ENCODE results near the gene SLC38A4. TPM values are rescaled to one million over a fixed set of nuclear protein-coding genes. Genes with fewer than 3 reads are reported as not detected.

The SLC38A4 gene
- total and polyA plus RNA-seq, 2 donors: 1.2 to 2.4 TPM

GRCh38 chr12:46788072-46788887, 37.5 kb downstream of the SLC38A4 start:
- no peak for DNase-seq (ENCODE audit: low read depth in 6 of 9, low spot score in 9 of 9)
- no peak overlapping the region for H3K27ac ChIP-seq (ENCODE audit: low read depth in 1 of 2, low read length in 1 of 2)
- no peaks in the 10 kb centered on the region for H3K27me3 ChIP-seq (ENCODE audit: control insufficient read depth in 2 of 2, insufficient read depth in 1 of 2, low read length in 1 of 2)
- H3K4me1 ChIP-seq (ENCODE audit: control insufficient read depth in 2 of 2, insufficient read depth in 2 of 2, low read length in 2 of 2): no peaks in the 10 kb centered on the region
- H3K4me3 ChIP-seq (ENCODE audit: low read length in 2 of 2): no peak overlapping the region
- no peaks in the 10 kb centered on the region for H3K9me3 ChIP-seq (ENCODE audit: control insufficient read depth in 2 of 2, insufficient read depth in 1 of 2, low read length in 1 of 2)
- WGBS: 92% methylated on average over 5 of the region's 5 CpGs
- H3K36me3 ChIP-seq (ENCODE audit: control insufficient read depth in 2 of 2, insufficient read depth in 2 of 2, low read length in 1 of 2): no peaks in the 10 kb centered on the region

- no peak overlapping the region for H3K4me3 ChIP-seq (ENCODE audit: low read length in 2 of 2)
- no peak overlapping the region for H3K27ac ChIP-seq (ENCODE audit: low read depth in 1 of 2, low read length in 1 of 2)
- no peaks in the 10 kb centered on the region for H3K27me3 ChIP-seq (ENCODE audit: control insufficient read depth in 2 of 2, insufficient read depth in 1 of 2, low read length in 1 of 2)
- H3K4me1 ChIP-seq (ENCODE audit: control insufficient read depth in 2 of 2, insufficient read depth in 2 of 2, low read length in 2 of 2): no peaks in the 10 kb centered on the region
- DNase-seq (ENCODE audit: low read depth in 6 of 9, low spot score in 9 of 9): no peak
- no peaks in the 10 kb centered on the region for H3K36me3 ChIP-seq (ENCODE audit: control insufficient read depth in 2 of 2, insufficient read depth in 2 of 2, low read length in 1 of 2)
- 98% methylated on average over 5 of the region's 5 CpGs for WGBS
- H3K9me3 ChIP-seq (ENCODE audit: control insufficient read depth in 2 of 2, insufficient read depth in 1 of 2, low read length in 1 of 2): no peaks in the 10 kb centered on the region
Observed at GRCh38 chr12:46787496-46788055, 38.2 kb downstream of the SLC38A4 start.

- no peak overlapping the region for H3K27ac ChIP-seq (ENCODE audit: low read depth in 1 of 2, low read length in 1 of 2)
- no peak for DNase-seq (ENCODE audit: low read depth in 6 of 9, low spot score in 9 of 9)
- no peaks in the 10 kb centered on the region for H3K27me3 ChIP-seq (ENCODE audit: control insufficient read depth in 2 of 2, insufficient read depth in 1 of 2, low read length in 1 of 2)
- no peak overlapping the region for H3K4me3 ChIP-seq (ENCODE audit: low read length in 2 of 2)
- WGBS: 98% methylated on average over 3 of the region's 3 CpGs
- H3K4me1 ChIP-seq (ENCODE audit: control insufficient read depth in 2 of 2, insufficient read depth in 2 of 2, low read length in 2 of 2): no peaks in the 10 kb centered on the region
- H3K36me3 ChIP-seq (ENCODE audit: control insufficient read depth in 2 of 2, insufficient read depth in 2 of 2, low read length in 1 of 2): no peaks in the 10 kb centered on the region
- no peaks in the 10 kb centered on the region for H3K9me3 ChIP-seq (ENCODE audit: control insufficient read depth in 2 of 2, insufficient read depth in 1 of 2, low read length in 1 of 2)
Observed at GRCh38 chr12:46786774-46787173, 39.0 kb downstream of the SLC38A4 start.

- DNase-seq (ENCODE audit: low read depth in 6 of 9, low spot score in 9 of 9): no peak
- WGBS: 94% methylated on average over 3 of the region's 3 CpGs
- H3K36me3 ChIP-seq (ENCODE audit: control insufficient read depth in 2 of 2, insufficient read depth in 2 of 2, low read length in 1 of 2): no peaks in the 10 kb centered on the region
- no peak overlapping the region for H3K4me3 ChIP-seq (ENCODE audit: low read length in 2 of 2)
- H3K4me1 ChIP-seq (ENCODE audit: control insufficient read depth in 2 of 2, insufficient read depth in 2 of 2, low read length in 2 of 2): no peaks in the 10 kb centered on the region
- no peaks in the 10 kb centered on the region for H3K9me3 ChIP-seq (ENCODE audit: control insufficient read depth in 2 of 2, insufficient read depth in 1 of 2, low read length in 1 of 2)
- no peaks in the 10 kb centered on the region for H3K27me3 ChIP-seq (ENCODE audit: control insufficient read depth in 2 of 2, insufficient read depth in 1 of 2, low read length in 1 of 2)
- H3K27ac ChIP-seq (ENCODE audit: low read depth in 1 of 2, low read length in 1 of 2): no peak overlapping the region
Observed at GRCh38 chr12:46785382-46785781, 40.4 kb downstream of the SLC38A4 start.

GRCh38 chr12:46783871-46784270, 41.9 kb downstream of the SLC38A4 start:
- no peak for DNase-seq (ENCODE audit: low read depth in 6 of 9, low spot score in 9 of 9)
- WGBS: 97% methylated on average over 5 of the region's 5 CpGs
- Histone ChIP-seq H3K4me1 (ENCODE audit: control insufficient read depth in 2 of 2, insufficient read depth in 2 of 2, low read length in 2 of 2) (no peaks in the 10 kb centered on the region), H3K9me3 (ENCODE audit: control insufficient read depth in 2 of 2, insufficient read depth in 1 of 2, low read length in 1 of 2) (no peaks in the 10 kb centered on the region), H3K4me3 (ENCODE audit: low read length in 2 of 2) (no peak overlapping the region), H3K27me3 (ENCODE audit: control insufficient read depth in 2 of 2, insufficient read depth in 1 of 2, low read length in 1 of 2) (no peaks in the 10 kb centered on the region), H3K36me3 (ENCODE audit: control insufficient read depth in 2 of 2, insufficient read depth in 2 of 2, low read length in 1 of 2) (no peaks in the 10 kb centered on the region), H3K27ac (ENCODE audit: low read depth in 1 of 2, low read length in 1 of 2) (no peak overlapping the region)

- no peaks in the 10 kb centered on the region for H3K36me3 ChIP-seq (ENCODE audit: control insufficient read depth in 2 of 2, insufficient read depth in 2 of 2, low read length in 1 of 2)
- DNase-seq (ENCODE audit: low read depth in 6 of 9, low spot score in 9 of 9): no peak
- H3K27ac ChIP-seq (ENCODE audit: low read depth in 1 of 2, low read length in 1 of 2): no peak overlapping the region
- no peak overlapping the region for H3K4me3 ChIP-seq (ENCODE audit: low read length in 2 of 2)
- H3K9me3 ChIP-seq (ENCODE audit: control insufficient read depth in 2 of 2, insufficient read depth in 1 of 2, low read length in 1 of 2): no peaks in the 10 kb centered on the region
- no peaks in the 10 kb centered on the region for H3K27me3 ChIP-seq (ENCODE audit: control insufficient read depth in 2 of 2, insufficient read depth in 1 of 2, low read length in 1 of 2)
- H3K4me1 ChIP-seq (ENCODE audit: control insufficient read depth in 2 of 2, insufficient read depth in 2 of 2, low read length in 2 of 2): no peaks in the 10 kb centered on the region
Observed at GRCh38 chr12:46779879-46780278, 45.9 kb downstream of the SLC38A4 start.

- Histone ChIP-seq H3K4me3 (ENCODE audit: low read length in 2 of 2) (no peak overlapping the region), H3K27ac (ENCODE audit: low read depth in 1 of 2, low read length in 1 of 2) (no peak overlapping the region), H3K4me1 (ENCODE audit: control insufficient read depth in 2 of 2, insufficient read depth in 2 of 2, low read length in 2 of 2) (no peaks in the 10 kb centered on the region), H3K9me3 (ENCODE audit: control insufficient read depth in 2 of 2, insufficient read depth in 1 of 2, low read length in 1 of 2) (no peaks in the 10 kb centered on the region), H3K27me3 (ENCODE audit: control insufficient read depth in 2 of 2, insufficient read depth in 1 of 2, low read length in 1 of 2) (no peaks in the 10 kb centered on the region), H3K36me3 (ENCODE audit: control insufficient read depth in 2 of 2, insufficient read depth in 2 of 2, low read length in 1 of 2) (no peaks in the 10 kb centered on the region)
- WGBS: 100% methylated on average over 1 of the region's 1 CpG
- DNase-seq (ENCODE audit: low read depth in 6 of 9, low spot score in 9 of 9): no peak
Observed at GRCh38 chr12:46779063-46779462, 46.7 kb downstream of the SLC38A4 start.

- no peak overlapping the region for H3K4me3 ChIP-seq (ENCODE audit: low read length in 2 of 2)
- H3K9me3 ChIP-seq (ENCODE audit: control insufficient read depth in 2 of 2, insufficient read depth in 1 of 2, low read length in 1 of 2): no peaks in the 10 kb centered on the region
- H3K27ac ChIP-seq (ENCODE audit: low read depth in 1 of 2, low read length in 1 of 2): no peak overlapping the region
- H3K27me3 ChIP-seq (ENCODE audit: control insufficient read depth in 2 of 2, insufficient read depth in 1 of 2, low read length in 1 of 2): no peaks in the 10 kb centered on the region
- DNase-seq (ENCODE audit: low read depth in 6 of 9, low spot score in 9 of 9): no peak
- 98% methylated on average over 5 of the region's 5 CpGs for WGBS
- no peaks in the 10 kb centered on the region for H3K4me1 ChIP-seq (ENCODE audit: control insufficient read depth in 2 of 2, insufficient read depth in 2 of 2, low read length in 2 of 2)
- no peaks in the 10 kb centered on the region for H3K36me3 ChIP-seq (ENCODE audit: control insufficient read depth in 2 of 2, insufficient read depth in 2 of 2, low read length in 1 of 2)
Observed at GRCh38 chr12:46778415-46778814, 47.4 kb downstream of the SLC38A4 start.

- Histone ChIP-seq H3K36me3 (ENCODE audit: control insufficient read depth in 2 of 2, insufficient read depth in 2 of 2, low read length in 1 of 2) (no peaks in the 10 kb centered on the region), H3K4me1 (ENCODE audit: control insufficient read depth in 2 of 2, insufficient read depth in 2 of 2, low read length in 2 of 2) (no peaks in the 10 kb centered on the region), H3K9me3 (ENCODE audit: control insufficient read depth in 2 of 2, insufficient read depth in 1 of 2, low read length in 1 of 2) (no peaks in the 10 kb centered on the region), H3K4me3 (ENCODE audit: low read length in 2 of 2) (no peak overlapping the region), H3K27ac (ENCODE audit: low read depth in 1 of 2, low read length in 1 of 2) (no peak overlapping the region), H3K27me3 (ENCODE audit: control insufficient read depth in 2 of 2, insufficient read depth in 1 of 2, low read length in 1 of 2) (no peaks in the 10 kb centered on the region)
- WGBS: 72% methylated on average over 4 of the region's 4 CpGs
- no peak for DNase-seq (ENCODE audit: low read depth in 6 of 9, low spot score in 9 of 9)
Observed at GRCh38 chr12:46777587-46777986, 48.2 kb downstream of the SLC38A4 start.
